Ishikawa (cell line): ENCODE results near the gene MBLAC1.

Experiments
- CEBPB ChIP-seq: IDR thresholded peaks from 2 replicates; pipeline ENCODE4 v1.6.1; 2012
- CREB1 ChIP-seq: IDR thresholded peaks from 2 replicates; pipeline ENCODE4 v1.6.1; 2012; ENCODE audit warnings: low read depth
- EGR1 ChIP-seq: IDR thresholded peaks from 2 replicates; pipeline ENCODE4 v1.6.1; 2012
- EP300 ChIP-seq: IDR thresholded peaks from 2 replicates; pipeline ENCODE4 v1.6.1; 2012; ENCODE audit warnings: borderline replicate concordance
- FOXM1 ChIP-seq: IDR thresholded peaks from 2 replicates; pipeline ENCODE4 v1.6.1; 2012; ENCODE audit warnings: low read depth, borderline replicate concordance
- NFIC ChIP-seq: IDR thresholded peaks from 2 replicates; pipeline ENCODE4 v1.6.1; 2012
- RAD21 ChIP-seq: IDR thresholded peaks from 2 replicates; pipeline ENCODE4 v1.6.1; 2012; ENCODE audit warnings: low read depth
- REST ChIP-seq: IDR thresholded peaks from 2 replicates; pipeline ENCODE4 v1.6.1; 2012; ENCODE audit warnings: low read depth, mild to moderate bottlenecking
- TAF1 ChIP-seq: IDR thresholded peaks from 2 replicates; pipeline ENCODE4 v1.6.1; 2012; ENCODE audit warnings: low read depth, mild to moderate bottlenecking
- TCF12 ChIP-seq: IDR thresholded peaks from 2 replicates; pipeline ENCODE4 v1.6.1; 2012; ENCODE audit warnings: low read depth
- TEAD4 ChIP-seq: IDR thresholded peaks from 2 replicates; pipeline ENCODE4 v1.6.1; 2012
- YY1 ChIP-seq: IDR thresholded peaks from 2 replicates; pipeline ENCODE4 v1.6.1; 2012; ENCODE audit warnings: low read depth
- ZBTB7A ChIP-seq: IDR thresholded peaks from 2 replicates; pipeline ENCODE4 v1.6.1; 2012; ENCODE audit warnings: low read depth
- TF ChIP-seq, protein P1 (sequence below): IDR thresholded peaks from 2 replicates; pipeline ENCODE4 v1.6.1; 2012
- TF ChIP-seq, protein P2 (sequence below): IDR thresholded peaks from 2 replicates; pipeline ENCODE4 v1.6.1; 2012

MBLAC1 gene

DNA sequence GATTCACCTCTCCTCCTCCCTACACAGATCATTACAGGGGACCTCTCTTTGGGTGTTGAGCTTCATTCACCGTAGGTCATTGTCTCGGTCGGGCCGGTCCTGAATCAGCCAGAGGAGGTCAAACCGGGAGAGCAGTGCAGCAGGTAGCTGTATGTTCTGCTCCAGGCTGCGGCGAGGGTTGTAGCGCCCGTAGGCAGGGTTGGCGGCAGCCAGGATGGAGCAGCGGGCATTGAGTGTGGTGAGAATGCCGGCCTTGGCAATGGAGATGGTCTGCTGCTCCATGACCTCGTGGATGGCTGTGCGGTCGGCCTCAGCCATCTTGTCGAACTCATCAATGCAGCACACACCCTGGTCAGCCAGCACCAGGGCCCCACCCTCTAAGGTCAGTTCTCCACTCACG is 31.1 kb upstream of the MBLAC1 start:
- no peak for TF ChIP-seq FOXM1

DNA sequence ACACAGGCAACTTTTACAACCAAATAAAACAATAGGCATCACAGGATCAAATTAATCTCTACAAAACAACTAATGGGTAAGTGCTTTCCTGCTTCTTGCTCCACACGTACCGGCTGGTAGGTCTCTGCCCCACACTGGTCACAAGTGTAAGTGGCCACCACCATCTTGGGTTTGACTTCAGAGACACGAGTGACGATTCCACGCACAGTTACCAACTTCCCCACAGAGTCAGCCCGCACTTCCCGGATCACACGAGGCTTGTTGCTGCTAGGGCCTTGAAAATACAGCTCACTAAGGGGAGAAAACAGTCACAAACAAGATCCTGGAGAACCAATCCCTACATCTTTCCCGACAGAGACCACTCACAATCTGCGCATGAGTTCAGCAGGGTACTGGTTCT is 27.9 kb upstream of the MBLAC1 start:
- TF ChIP-seq TCF12: no peak
- no peak for TF ChIP-seq RAD21
- TF ChIP-seq TAF1: no peak
- TF ChIP-seq EGR1: no peak
- TF ChIP-seq YY1: no peak
- TF ChIP-seq CEBPB: no peak

DNA sequence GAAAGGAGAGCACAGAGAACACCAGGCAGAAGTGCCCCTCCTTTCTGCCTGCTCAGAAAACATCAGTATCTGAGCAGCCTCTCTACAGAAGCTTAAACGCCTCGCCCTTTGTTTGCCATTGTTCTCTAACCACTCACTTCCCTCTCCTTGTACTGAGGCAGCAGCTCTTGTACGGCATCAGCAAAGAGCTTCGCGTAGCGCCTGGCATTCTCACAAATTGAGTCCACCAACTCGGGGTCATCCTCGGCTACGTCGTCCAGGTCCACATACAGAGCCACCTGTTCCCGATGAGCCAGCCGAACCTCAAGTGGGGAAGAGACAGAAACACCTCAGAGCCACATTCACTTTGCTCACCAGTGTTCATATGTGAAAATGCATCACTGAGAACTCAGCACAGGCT is 27.3 kb upstream of the MBLAC1 start:
- TF ChIP-seq TCF12 (no peak), TEAD4 (no peak), EGR1 (no peak), EP300 (no peak), CEBPB (no peak), NFIC (no peak), YY1 (no peak), RAD21 (no peak), FOXM1 (no peak), CREB1 (no peak), TAF1 (no peak), ZBTB7A (no peak)
- TF ChIP-seq, protein P1, sequence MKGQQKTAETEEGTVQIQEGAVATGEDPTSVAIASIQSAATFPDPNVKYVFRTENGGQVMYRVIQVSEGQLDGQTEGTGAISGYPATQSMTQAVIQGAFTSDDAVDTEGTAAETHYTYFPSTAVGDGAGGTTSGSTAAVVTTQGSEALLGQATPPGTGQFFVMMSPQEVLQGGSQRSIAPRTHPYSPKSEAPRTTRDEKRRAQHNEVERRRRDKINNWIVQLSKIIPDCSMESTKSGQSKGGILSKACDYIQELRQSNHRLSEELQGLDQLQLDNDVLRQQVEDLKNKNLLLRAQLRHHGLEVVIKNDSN: no peak
- TF ChIP-seq, protein P2, sequence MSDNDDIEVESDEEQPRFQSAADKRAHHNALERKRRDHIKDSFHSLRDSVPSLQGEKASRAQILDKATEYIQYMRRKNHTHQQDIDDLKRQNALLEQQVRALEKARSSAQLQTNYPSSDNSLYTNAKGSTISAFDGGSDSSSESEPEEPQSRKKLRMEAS: no peak

DNA sequence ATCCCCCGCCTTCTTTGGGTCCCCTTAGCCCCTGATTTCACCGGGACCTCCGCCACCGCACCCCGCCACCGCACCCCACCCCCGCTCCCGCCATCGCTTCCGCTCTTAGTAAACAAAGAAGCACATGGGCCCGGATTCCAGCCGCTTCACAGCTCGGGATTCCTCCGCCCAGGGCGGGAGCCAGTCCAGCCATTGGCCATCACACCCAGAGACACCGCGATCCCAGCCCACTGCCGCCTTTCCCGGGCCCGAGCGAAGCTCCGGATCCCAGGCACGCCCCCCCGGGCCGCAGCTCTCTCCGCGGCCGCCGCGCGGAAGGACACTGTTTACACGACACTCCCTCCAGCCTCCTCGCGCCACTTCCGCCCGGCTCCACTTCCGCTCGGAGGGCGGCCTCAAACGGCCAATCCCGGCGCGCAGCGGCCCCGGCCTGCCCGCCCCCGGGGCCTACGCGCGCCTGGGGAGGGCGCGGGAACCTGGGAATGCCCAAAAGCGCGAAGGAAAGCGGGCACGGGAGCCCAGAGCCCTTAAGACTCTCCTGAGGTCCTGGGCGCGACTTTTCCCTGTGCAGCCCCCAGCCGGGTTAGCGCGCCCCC is 26.2 kb upstream of the MBLAC1 start:
- TF ChIP-seq ZBTB7A (no peak), TEAD4 (peak; percentile 77), NFIC (peak; percentile 15; the same call in 1 of the 2 replicates), TCF12 (peak; percentile 62), CREB1 (peak; percentile 74), FOXM1 (0 out of 2 replicates have a peak, but pooled peaks have one; percentile 33), REST (no peak), TAF1 (peak; percentile 57), CEBPB (no peak), YY1 (0 out of 2 replicates have a peak, but pooled peaks have one; percentile 62), EP300 (no peak), EGR1 (peak; percentile 69), RAD21 (no peak)
- TF ChIP-seq, protein P1: no peak; the same call in none of the 2 replicates
- TF ChIP-seq, protein P2: peak; percentile 99

- TF ChIP-seq TAF1 (peak; percentile 68; the same call in 1 of the 2 replicates), EGR1 (no peak), ZBTB7A (no peak), EP300 (no peak), CEBPB (peak; percentile 16; the same call in 1 of the 2 replicates), CREB1 (peak; percentile 27; the same call in 1 of the 2 replicates), FOXM1 (0 out of 2 replicates have a peak, but pooled peaks have one; percentile 29)
- TF ChIP-seq, protein P2: peak; percentile 83
- TF ChIP-seq, protein P1: peak; percentile 99
Measured at GRCh38 chr7:100101016-100101862, 25.5 kb upstream of the MBLAC1 start, which contains the start of the genes AP4M1 and MCM7. TSS of gene AP4M1 (plus strand) at chr7:100101643. CDS start at chr7:100101715, 72 bp downstream. TSS of gene MCM7 (minus strand) at chr7:100101397. CDS start at chr7:100101294, 103 bp downstream.

DNA sequence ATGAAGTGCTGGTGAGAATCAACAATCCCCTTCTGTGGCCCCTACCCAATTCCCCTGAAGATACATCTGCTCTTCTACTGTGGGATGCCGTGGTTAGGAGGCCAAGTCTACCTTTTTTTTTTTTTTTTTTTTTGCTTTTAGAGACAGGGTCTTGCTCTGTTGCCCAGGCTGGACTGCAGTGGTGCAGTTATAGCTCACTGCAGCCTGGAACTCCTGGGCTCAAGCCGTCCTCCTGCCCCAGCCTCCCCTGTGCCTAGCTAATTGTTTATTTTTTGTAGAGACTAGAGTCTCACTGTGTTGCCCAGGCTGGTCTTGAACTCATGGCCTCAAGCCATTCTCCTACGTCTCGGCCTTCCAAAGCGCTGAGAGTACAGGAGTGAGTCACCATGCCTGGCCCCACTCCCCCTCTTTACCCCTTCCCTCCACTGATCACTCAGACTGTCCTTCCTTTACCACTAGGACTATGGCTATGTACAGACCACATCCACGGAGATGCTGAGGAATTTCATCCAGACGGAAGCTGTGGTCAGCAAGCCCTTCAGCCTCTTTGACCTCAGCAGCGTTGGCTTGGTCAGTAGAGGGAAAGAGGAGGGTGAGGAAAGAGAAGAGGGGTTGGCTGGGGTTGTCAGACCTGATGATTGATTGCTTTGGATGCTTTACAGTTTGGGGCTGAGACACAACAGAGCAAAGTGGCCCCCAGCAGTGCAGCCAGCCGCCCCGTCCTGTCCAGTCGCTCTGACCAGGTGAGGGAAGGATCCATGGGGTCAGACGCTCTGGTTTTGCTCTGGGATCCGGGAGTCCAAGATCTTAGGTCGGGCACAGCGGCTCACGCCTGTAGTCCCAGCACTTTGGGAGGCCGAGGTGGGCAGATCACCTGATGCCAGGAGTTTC is 23.6 kb upstream of the MBLAC1 start:
- TF ChIP-seq EGR1 (no peak), CEBPB (no peak)
